HPDE6-E6E7 (cell line): ENCODE results near the gene NKX2-2.
"Not testable (repeated sequence)": the region's sequence is repeated elsewhere in the genome, so short reads cannot be mapped to it uniquely, and the experiment has no call there.

Experiments
- DNase-seq: peaks from one replicate; pipeline ENCODE4 v3.0.0; 2011; ENCODE audit warnings: missing footprints; ENCODE audit errors: extremely low spot score

NKX2-2 gene

DNA sequence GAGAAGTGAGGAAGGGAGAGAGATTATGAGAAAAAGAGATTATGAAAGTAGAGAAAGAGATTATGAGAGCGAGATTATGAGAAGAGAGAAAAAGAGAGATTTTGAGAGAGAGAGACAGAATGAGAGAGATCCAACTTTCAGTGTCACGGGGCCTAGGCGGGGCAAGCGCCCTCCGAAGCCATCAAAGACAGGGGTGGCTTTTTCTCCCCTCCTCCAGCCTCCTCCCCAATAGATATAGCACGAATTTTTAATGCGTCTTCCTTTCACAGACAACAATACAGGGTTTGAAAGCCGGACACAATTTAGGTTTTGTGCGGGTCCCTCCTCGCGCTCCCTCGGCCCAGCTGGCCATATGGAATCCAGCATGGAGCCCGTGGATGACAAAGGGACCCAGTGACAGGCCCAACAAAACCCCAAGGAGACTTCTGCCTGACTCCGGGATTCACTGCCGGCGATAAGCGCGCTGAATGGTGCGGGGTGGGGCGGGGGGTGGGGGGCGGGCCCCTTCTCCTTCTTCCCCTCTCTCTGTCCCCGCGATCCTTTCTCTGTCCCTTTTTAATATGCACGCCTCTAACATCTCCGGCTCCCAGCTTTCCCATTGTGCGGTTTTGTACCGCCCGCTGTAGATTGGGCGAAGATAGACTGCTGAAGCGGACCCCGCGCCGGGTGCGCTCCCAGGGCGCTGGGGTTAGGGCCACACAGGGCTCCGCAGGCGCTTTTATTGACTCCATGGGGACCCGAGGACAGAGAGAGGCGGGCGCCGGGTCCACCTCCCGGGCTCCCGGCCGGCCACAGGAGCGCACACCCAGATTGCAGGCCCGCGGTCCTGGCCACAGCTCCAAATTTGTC, 5.4 kb downstream of the NKX2-2 start:
- no peak for DNase-seq

DNA sequence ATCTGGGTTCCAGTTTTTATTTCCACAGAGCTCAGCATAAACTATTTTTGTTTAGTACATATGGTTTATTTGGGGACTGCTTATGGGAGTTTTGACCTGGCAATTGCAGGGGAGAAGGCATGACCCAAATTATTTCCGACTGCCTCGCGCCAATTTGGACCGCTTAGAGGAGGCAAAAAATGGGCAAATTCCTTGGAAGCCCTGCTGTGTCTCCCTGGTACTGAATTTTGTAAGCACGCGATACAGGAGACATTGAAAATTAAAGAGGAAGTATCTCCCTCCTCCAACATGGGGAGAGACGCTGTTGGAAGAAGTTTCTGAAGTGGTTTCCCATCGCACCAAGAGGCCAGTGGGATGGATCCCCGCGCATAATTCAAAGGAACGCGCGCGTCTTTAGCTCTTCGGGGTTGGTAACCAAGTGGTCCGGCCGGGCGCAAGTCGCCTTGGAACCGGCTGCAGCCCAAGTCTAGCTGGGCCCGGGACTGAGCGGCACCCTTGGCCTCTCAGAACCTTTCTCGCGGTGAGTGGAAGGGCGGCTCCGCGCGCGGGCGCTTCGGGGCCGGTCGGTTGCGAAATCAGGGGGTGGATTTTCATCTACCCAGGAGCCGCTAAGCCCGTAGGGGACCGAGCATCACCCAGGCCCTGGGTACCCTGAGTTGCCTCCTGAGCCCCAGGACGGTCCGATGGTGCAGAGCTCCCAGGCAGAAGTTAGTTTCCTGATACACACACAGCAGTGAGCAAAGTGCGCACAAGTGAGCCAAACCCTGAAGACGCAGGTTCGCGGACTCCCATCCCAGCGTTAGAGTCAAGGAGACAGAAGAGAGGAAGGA, 6.2 kb downstream of the NKX2-2 start:
- DNase-seq = no peak

DNA sequence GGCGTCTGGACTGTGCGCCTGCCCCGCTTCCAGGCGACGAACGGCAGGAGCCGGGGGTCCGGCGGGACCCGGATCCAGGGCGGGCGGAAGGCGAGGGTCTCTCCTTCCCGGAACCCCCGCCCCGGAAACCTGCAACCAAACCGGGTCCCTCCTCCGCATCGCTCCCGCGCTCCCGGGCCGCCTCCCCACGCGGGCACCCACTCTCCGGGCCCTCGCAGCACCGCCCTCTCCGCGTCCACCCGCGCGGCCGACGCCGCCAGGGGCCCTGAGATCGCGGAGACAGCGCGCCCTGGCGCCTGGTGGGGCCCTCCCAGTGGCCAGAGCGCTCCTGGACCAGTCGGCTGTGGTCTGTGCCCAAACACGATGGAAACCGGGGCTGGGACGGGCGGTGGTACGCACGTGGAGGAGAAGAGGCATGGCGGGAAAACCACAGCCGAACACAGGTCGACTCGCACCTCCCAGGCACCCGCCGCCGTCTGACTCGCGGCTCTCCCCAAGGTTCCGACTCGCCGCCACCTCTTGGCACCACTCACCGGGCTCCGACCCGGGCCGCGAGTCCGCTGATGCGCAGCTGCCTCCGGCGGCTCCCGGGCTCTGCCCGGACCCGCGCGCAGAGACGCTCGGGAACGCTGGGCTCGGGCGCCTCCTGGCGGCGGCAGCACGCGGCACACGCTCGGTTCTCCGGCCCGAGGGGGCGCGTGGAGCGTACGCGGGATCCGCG, 7.9 kb downstream of the NKX2-2 start:
- DNase-seq = peak; percentile 84

DNA sequence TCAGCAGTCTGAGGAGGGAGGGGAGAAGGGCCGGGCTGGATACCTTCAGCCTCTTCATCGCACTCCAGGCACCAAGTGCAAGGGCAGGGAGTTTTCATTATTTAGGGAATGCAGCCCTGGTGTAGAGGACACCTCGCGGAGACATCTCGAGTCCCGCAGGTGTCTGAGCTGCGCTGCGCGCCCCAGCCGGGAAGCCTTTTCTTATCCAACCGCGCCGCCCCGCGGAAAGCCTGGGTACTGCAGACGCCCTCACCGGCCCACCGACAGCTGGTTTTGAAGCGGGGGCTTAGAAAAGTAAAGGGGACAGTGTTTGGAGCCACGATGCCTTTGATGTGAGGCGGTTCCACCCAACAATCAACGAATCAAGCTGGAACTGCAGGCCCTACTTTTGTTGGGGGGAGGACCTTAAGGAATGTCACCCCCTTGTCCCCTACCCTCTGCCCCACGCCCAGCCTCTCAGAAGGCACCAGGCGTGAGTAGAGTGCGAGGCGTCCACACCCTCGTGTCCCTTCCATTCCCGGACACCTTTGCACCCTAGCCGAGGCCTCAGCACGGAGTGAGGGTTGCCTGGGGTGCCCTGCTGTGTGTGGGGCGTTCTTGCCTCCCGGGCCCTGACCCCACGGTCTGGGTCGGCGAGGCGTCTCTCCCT, 8.6 kb downstream of the NKX2-2 start:
- DNase-seq = peak; percentile 86

DNA sequence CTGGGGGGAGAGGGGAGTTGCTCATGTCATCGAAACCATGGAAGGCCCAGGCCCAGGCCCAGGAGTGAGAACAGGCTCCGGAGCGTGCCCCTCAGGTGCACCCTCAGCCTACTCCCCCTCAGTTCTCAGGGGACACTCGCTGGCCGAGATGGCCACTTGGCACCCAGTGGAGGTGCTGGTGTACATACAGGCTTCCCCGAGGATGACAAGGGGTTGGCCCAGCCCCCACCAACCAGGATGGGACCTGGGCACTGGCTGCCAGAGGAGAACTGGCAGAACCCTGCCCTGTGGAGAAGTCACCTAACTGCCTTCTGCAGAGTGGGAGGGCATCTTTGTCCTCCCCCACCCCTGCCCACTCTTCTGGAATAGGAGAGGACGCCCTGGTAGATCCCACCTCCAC, 9.5 kb downstream of the NKX2-2 start:
- no peak for DNase-seq

DNA sequence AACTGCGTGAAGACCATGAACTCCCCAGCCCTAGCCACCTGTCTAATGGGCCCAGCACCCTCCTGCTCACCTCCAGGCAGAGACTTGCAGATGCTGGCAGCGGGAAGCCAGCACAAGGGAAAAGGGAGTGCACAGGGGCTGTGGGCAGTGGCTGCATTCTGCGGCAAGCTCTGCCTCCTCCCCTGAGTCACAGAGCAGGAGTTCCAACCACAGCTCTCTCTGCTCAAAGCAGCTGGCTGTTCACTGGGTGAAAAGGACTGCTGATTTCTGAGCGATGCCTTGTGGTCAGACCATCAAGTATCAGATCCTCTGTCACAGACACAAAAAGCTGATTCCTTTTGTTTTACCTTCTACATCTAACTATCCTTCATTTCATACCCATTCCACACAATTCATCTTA, 10.5 kb downstream of the NKX2-2 start:
- no peak for DNase-seq

DNA sequence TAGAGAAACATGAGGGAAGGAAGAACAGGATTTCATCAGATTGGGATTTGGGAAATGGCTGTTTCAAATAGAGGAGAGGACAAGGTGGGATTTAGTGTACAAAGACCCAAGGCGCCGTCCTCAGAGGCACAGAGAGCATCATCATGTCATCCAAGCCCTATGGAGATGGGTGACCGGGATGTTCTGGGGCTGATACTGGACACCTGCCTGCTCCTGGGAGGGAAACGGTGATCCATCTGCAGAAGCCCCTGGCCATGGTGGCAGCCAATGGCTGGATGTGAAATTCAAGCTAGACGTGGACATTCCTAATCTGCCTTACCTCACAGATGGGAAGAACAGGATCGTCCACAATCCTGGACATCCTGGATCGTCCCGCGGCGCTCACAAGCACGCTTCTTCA, 12.7 kb downstream of the NKX2-2 start:
- no peak for DNase-seq

DNA sequence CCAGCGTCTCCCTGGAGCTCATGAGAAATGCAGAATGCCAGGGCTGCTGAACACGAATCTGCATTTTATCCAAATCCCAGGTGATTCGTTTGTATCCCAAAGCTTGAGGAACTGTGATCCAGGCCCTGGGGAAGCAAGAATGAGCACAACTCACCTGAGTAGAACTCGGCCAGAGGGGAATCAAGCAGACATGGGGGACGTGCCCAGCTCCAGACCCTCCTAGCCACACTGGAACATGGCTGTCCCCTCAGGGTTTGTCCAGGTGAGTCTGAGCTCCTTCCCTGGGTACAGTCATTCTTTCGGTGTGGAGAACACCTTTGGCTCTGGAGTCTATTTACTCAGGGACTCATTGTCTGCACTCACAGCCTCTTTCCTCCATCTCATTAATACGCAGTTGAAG, 13.3 kb downstream of the NKX2-2 start:
- no peak for DNase-seq

DNA sequence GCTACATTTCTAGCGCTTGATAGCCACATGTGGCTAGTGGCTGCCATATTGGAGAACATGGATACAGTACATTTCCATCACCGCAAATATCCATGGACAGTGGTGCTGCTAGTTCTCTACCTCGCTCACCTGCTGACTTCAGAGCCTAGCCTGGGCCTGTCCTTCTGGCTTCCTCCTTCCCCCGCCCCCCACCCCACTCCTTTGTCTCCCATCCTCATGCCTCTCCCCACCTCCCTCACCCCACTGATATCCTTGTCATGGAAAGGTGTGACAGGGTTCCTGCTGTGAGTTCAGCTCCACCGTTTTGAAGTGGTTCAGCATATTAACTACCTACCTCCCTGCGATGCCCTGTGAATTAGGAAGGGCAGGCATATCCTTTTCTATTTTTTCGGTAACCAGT, 14.2 kb downstream of the NKX2-2 start:
- no peak for DNase-seq

DNA sequence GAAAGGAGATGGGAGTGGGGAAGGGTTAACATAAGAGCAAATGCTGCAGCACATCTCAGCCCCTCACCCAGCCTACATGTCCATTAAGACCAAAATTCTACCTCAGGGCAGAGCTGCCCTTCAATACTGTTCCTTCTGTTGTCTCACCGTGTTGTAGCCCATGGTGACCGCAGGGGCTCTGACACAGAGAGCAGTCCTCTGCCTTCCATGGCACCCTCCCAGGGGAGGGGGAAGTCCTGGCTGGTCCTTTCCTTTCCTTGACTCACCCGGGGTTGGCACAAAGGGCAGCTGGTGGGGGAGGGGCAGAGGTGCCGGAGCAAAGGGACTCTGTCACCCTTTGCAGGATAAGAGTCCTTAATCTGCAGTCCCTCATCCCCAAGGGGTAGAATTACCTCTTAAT, 15.2 kb downstream of the NKX2-2 start:
- no peak for DNase-seq

DNA sequence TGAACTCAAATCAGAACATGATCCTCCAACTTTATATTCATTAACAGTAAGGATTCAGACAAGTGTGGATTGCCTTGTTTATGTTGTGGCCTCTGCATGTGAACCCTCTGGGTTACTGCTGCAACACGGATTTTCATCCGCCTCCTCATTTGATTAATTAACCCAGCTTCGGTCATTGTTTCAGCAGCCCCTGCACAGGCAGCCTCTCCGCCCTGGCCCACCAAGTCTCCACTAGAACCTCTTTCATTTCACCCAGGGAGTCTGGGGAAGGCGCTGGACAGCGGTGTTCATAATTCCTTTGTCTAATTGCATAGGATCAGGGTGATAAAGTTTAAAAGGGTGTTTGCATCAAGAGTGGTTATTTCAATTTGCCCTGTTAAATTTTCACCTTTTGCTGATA, 15.7 kb downstream of the NKX2-2 start:
- no peak for DNase-seq

DNA sequence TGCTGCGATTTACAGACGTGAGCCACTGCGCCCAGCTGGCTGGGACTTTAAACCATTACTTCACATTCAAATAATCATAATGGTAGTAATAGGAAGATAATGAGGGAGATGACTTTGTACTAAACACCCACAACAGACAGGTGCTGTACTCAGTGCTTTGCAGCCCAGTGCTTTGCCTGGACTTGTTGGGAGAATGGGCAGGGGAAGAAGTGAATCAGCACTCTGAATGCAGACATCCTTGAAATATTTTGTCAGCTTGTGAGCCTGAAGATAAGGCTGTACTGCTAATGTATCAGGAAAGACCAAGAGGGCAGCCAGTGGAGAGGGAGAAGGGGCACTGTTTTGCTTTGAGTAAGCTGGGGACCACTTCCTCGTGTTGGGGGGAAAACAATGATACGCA, 17.4 kb downstream of the NKX2-2 start:
- DNase-seq = peak; percentile 79

DNA sequence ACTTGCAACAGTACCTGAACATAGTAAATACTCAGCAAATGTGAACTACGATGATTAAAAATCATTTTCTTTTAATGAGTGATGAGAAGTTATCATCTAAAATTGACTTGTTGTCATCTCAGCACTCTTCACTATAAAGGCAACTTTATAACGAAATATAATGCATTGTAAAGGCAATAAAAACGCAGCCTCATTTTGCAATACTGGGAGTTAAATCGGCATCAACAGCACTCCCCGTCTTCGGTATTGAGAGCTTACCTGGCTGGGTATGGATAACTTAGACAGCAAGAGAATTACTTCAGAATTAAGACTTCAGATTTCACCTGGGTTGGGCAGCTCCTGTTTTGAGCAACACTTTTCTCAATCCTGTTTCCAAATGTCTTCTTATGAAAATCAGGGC, 20.8 kb downstream of the NKX2-2 start:
- DNase-seq = no peak

DNA sequence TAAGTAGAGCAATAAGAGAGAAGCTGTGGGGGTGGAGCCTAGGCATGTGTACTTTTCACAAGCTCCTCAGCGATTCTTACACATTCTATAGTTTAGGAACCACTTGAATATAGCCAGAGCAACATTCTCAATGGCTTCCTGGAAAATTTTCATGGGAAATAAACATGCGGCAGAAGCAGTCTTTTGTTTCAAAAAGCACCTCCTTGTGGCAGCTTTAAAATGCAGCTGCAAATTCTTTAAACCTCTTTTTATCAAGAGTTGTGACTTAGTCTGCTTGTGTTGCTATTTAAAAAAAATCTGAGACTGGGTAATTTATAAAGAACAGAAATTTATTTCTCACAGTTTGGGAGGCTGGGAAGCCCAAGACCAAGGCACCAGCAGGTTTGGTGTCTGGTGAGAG, 23.8 kb downstream of the NKX2-2 start:
- no peak for DNase-seq

DNA sequence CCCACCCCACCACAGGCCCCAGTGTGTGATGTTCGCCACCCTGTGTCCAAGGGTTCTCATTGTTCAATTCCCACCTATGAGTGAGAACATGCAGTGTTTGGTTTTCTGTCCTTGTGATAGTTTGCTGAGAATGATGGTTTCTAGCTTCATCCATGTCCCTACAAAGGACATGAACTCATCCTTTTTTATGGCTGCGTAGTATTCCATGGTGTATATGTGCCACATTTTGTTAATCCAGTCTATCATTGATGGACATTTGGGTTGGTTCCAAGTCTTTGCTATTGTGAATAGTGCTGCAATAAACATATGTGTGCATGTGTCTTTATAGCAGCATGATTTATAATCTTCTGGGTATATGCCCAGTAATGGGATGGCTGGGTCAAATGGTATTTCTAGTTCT, 33.7 kb downstream of the NKX2-2 start:
- not testable (repeated sequence) for DNase-seq

DNA sequence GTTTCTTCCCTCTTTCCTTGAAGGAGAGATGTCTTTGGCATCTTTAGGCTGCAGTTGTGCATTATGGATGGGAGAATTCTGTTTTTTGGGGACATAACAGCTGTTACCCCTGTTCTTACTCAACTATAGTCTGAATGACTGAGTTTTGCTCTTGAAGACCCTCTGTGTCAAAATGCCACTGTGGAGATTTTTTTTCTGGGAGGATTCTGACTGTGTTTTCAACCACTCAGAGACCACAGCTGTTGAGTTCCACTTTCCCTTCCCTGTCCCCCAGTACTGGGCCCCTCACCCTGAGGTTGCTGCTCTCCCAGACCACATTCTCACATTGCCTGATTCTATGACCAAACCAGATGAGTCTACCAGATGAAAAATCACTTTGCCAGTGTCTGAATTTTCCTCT, 48.1 kb downstream of the NKX2-2 start:
- DNase-seq = no peak

DNA sequence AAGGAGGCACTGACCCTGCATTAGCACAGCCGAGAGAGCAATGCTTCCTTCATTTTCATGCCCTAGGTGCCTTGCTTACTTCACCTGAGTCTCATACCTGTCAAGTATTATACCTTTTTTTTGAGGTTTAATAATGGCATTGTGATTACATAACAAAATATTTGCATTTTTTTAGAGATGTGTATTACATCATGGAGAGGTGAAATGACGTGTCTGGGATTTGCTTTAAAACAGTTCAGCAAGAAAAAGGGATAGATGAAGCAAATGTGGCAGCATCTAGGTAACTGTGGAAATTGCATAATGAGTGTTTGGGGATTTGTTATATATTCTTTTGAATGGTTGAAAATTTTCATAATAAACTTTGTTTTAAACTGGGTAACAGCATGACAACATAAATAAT, 48.9 kb downstream of the NKX2-2 start:
- no peak for DNase-seq
